OCI-LY3 (cell line): ENCODE results near the gene ARHGAP10.

Source experiments
- CTCF ChIP-seq: fragments of 200-600, 300-600 bp; sonication (generic); IDR thresholded peaks from 2 replicates; pipeline ENCODE4 v1.5.1; 2014; ENCODE audit warnings: antibody characterized with exemption, low read length, low read depth
- EZH2phosphoT487 ChIP-seq: fragments of 200-600 bp; shearing (Covaris generic); IDR thresholded peaks from 2 replicates; pipeline ENCODE4 v1.6.1; 2018; ENCODE audit warnings: antibody characterized with exemption, mixed run types, low read depth

- TF ChIP-seq CTCF (no peak), EZH2phosphoT487 (no peak)
Observed at GRCh38 chr4:148065075-148065474, 333.2 kb downstream of the ARHGAP10 start.
